ENCODE measurements around the gene MGAT3. TPM values are rescaled to one million over a fixed set of nuclear protein-coding genes. Genes with fewer than 3 reads are reported as not detected.
A peak's percentile ranks its signal among the peaks of the same experiment; 100 is the strongest.

Gene MGAT3
- total and polyA plus RNA-seq, 9 of the 15 experiments (the other 6 are each of a cell fraction or from before 2014, with no cell fraction given): 0.10 to 11.5 (median 4.6) TPM

DNA sequence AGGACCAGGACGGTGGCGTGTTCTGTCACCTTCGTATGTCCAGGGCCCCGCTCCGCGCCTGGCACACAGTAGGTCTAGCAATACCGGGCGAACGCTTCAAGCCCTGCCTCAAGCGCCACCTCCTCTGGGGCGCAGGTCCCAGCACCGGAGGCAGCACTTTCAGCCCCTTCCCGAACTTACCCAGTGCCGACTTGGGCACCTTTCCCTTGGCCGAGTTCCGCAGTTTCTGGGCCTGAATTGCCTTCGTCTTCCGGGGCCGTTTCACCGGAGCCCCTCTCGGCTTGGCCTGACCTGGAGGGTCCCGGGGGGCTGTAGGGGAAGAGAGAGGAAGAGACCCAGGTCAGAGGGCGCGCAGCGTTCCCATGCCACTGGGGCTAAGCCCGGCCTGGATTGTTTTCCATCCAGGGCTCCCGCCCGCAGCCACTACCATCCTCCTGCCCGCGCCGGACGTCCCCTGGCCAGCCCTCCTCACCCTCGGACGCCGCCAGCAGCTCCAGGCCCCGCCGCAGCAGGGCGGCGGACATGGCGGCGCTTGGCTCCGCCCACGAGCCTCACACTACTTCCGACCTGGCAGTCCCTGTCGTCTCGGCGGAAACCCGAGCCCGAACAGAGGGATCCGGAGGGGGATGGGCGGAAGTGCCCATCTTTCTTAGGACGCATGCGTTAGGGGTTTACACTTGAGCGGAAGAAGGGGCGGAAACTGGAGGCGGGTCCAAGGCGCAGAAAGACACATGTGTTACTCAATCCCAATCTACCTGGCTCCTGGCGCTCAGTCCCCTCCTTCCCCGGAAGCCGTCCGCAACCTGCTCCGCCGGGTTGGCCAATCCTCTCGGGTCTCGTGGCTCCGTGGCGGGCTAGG is 75.6 kb downstream of the MGAT3 start, which contains the start of gene RPS19BP1 (continued):
- TF ChIP-seq CBX8 (IDR thresholded peaks at IDR 0.05; ENCODE audit: borderline replicate concordance, extremely low read depth, low read depth, low read length, poor library complexity, severe bottlenecking) (no peak), KDM4B (IDR thresholded peaks at IDR 0.05; ENCODE audit: borderline replicate concordance in 2 of 2, low read depth in 1 of 2) (peak in 1 of 2 experiments; percentile 72; a peak in 1 of 4 replicates), GTF2E2 (tag; IDR thresholded peaks at IDR 0.05) (no peak), WHSC1 (IDR thresholded peaks at IDR 0.05; ENCODE audit: low read length) (no peak), RBBP5 (IDR thresholded peaks at IDR 0.05; ENCODE audit: borderline replicate concordance, insufficient read depth, low read length, poor library complexity, severe bottlenecking) (peak; percentile 70), HDAC3 (IDR thresholded peaks at IDR 0.05; ENCODE audit: borderline replicate concordance, partially characterized antibody) (no peak), BDP1 (IDR thresholded peaks at IDR 0.05; ENCODE audit: insufficient read depth, insufficient read length) (no peak), PML (IDR thresholded peaks at IDR 0.05; ENCODE audit: low read length) (no peak), ZNF263 (CRISPR knock-in tag; IDR thresholded peaks at IDR 0.05; ENCODE audit: borderline replicate concordance) (no peak; the same call in 1 of the 2 replicates), NRF1 (conservative IDR thresholded peaks at IDR 0.05 in 1 of 2, IDR thresholded peaks at IDR 0.05 in 1 of 2) (peak; percentile 94 to 95), HDAC6 (IDR thresholded peaks at IDR 0.05; ENCODE audit: low read depth, low read length) (no peak)
- TF ChIP-seq, protein P1, sequence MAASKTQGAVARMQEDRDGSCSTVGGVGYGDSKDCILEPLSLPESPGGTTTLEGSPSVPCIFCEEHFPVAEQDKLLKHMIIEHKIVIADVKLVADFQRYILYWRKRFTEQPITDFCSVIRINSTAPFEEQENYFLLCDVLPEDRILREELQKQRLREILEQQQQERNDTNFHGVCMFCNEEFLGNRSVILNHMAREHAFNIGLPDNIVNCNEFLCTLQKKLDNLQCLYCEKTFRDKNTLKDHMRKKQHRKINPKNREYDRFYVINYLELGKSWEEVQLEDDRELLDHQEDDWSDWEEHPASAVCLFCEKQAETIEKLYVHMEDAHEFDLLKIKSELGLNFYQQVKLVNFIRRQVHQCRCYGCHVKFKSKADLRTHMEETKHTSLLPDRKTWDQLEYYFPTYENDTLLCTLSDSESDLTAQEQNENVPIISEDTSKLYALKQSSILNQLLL (CRISPR knock-in tag; IDR thresholded peaks at IDR 0.05; ENCODE audit: borderline replicate concordance): no peak
- TF ChIP-seq, protein P2, sequence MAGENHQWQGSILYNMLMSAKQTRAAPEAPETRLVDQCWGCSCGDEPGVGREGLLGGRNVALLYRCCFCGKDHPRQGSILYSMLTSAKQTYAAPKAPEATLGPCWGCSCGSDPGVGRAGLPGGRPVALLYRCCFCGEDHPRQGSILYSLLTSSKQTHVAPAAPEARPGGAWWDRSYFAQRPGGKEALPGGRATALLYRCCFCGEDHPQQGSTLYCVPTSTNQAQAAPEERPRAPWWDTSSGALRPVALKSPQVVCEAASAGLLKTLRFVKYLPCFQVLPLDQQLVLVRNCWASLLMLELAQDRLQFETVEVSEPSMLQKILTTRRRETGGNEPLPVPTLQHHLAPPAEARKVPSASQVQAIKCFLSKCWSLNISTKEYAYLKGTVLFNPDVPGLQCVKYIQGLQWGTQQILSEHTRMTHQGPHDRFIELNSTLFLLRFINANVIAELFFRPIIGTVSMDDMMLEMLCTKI (IDR thresholded peaks at IDR 0.05; ENCODE audit: partially characterized antibody): no peak
- TF ChIP-seq, protein P3, sequence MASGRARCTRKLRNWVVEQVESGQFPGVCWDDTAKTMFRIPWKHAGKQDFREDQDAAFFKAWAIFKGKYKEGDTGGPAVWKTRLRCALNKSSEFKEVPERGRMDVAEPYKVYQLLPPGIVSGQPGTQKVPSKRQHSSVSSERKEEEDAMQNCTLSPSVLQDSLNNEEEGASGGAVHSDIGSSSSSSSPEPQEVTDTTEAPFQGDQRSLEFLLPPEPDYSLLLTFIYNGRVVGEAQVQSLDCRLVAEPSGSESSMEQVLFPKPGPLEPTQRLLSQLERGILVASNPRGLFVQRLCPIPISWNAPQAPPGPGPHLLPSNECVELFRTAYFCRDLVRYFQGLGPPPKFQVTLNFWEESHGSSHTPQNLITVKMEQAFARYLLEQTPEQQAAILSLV (tag; IDR thresholded peaks at IDR 0.05): no peak
- TF ChIP-seq, protein P4, sequence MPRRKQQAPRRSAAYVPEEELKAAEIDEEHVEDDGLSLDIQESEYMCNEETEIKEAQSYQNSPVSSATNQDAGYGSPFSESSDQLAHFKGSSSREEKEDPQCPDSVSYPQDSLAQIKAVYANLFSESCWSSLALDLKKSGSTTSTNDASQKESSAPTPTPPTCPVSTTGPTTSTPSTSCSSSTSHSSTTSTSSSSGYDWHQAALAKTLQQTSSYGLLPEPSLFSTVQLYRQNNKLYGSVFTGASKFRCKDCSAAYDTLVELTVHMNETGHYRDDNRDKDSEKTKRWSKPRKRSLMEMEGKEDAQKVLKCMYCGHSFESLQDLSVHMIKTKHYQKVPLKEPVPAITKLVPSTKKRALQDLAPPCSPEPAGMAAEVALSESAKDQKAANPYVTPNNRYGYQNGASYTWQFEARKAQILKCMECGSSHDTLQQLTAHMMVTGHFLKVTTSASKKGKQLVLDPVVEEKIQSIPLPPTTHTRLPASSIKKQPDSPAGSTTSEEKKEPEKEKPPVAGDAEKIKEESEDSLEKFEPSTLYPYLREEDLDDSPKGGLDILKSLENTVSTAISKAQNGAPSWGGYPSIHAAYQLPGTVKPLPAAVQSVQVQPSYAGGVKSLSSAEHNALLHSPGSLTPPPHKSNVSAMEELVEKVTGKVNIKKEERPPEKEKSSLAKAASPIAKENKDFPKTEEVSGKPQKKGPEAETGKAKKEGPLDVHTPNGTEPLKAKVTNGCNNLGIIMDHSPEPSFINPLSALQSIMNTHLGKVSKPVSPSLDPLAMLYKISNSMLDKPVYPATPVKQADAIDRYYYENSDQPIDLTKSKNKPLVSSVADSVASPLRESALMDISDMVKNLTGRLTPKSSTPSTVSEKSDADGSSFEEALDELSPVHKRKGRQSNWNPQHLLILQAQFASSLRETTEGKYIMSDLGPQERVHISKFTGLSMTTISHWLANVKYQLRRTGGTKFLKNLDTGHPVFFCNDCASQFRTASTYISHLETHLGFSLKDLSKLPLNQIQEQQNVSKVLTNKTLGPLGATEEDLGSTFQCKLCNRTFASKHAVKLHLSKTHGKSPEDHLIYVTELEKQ (CRISPR knock-in tag; IDR thresholded peaks at IDR 0.05): no peak
